Gastroesophageal sphincter (tissue), 3 donors: ENCODE data around the gene OR2T33.

ENCODE experiments used
- CTCF ChIP-seq, 4 experiments: fragments of 200-600 bp in 2 of 4; fragments of 450-650 bp in 2 of 4; sonication (generic) in 1 of 4; IDR thresholded peaks; one replicate each; pipeline ENCODE4 v1.5.1; 2017 to 2019; ENCODE audit warnings: antibody characterized with exemption in 4 of 4, mild to moderate bottlenecking in 2 of 4, moderate library complexity in 2 of 4
- EP300 ChIP-seq: sonication (generic); formaldehyde crosslinking; IDR thresholded peaks from one replicate; pipeline ENCODE4 v1.6.1; 2017; ENCODE audit warnings: antibody characterized with exemption, mild to moderate bottlenecking

GRCh38 chr1:248225537-248225936 is 52.2 kb downstream of the OR2T33 start:
- no peak for TF ChIP-seq CTCF (IDR thresholded peaks at IDR 0.05)
- TF ChIP-seq EP300 = no peak
